GM21723 (cell line): ENCODE results near the gene KAZN.

Experiments
- ATAC-seq: cut with Tn5 transposase; IDR thresholded peaks from one replicate; pipeline ENCODE4 v1.9.1; 2021; ENCODE audit warnings: mild to moderate bottlenecking, moderate library complexity; ENCODE audit not compliant: unreplicated experiment

Gene KAZN

DNA sequence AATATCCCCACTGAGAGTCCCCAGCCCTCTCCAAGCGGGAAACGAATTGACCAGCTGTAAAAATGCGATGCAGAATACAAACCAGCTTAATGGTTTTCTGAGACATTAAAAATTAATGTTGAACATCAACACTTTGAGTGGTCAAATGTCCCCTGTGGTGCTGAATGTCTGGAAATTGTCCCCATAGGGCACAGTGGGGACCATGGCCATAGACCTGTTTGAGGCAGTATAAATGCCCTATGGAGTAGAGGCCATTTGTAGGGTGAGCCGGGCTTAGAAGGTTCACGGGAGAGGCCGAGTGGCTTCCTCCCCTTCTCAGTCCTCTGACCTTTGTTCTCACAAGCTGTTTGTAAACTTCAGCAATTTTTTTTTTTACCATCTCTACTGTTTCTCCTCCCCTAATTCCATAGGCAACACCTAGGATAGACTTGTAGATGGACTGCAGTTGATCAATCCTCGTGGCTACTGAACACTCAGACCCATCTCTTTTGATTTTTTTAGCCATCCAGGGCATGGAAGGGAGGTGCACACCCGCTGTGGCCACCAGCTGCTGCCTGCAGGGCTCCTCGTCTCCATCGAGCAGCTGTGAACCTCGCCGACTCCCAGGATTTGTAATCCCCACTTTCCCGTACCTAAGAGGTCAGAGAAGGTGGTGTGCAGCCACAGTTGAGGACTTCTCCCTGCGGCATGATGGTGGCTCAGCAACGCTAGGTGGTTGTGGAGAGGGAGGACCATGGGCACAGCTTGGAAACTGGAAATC lies 41.0 kb downstream of the KAZN start:
- ATAC-seq, result no peak

DNA sequence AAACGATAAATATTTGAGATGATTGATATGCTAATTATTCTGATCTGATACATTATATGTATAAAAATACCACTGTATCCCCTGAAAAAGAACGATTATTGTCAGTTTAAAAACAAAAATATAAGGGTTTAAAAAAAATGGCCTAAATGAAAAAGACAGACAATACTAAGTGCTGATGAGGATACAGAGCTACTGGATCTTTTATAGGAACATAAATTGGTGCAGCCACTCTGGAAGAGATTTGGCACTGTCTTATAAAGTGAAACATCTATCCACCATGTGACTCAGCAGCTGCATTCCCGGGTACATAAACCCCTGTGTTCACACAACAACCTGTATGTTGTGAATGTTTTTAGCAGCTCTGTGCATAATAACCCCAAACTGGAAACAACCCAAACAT lies 44.2 kb downstream of the KAZN start:
- ATAC-seq, result no peak

DNA sequence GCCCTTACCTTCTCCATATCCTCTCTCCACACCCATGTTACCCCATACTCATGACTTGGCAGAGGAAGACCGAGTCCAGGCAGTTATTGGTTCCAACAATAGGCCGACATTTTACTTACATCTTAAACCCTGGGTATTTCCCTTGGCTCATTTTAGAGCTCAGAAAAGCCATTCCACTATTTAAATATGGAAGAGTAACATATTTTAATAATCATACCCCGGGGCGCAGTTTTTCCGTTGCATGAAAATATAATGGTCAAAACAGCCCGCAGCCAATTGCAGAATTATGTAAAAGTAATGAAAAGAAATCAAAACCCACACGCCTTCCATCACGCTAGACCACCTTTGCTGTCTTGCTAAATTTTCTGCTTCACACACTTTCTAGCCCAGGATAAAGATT lies 48.5 kb downstream of the KAZN start:
- ATAC-seq, result no peak

DNA sequence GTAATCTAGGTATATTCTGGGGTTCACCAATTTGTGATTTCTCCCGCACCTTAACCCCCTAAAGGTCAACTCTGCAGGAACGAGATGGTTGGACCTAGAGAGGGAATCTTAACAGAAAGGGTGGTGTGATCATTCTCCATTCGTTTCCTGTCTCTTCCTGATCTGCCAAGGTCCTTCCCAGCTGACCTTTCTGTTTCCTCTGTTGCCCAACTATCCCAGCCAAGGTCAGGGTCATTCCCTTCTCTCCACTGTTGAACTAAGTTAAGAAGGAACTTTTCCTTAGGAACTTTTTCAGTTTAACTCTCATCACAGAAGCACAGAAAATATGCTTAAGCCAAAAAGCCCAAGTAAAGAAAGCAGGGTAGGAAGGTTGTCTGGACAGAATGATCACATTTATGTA lies 49.3 kb downstream of the KAZN start:
- ATAC-seq, result no peak

DNA sequence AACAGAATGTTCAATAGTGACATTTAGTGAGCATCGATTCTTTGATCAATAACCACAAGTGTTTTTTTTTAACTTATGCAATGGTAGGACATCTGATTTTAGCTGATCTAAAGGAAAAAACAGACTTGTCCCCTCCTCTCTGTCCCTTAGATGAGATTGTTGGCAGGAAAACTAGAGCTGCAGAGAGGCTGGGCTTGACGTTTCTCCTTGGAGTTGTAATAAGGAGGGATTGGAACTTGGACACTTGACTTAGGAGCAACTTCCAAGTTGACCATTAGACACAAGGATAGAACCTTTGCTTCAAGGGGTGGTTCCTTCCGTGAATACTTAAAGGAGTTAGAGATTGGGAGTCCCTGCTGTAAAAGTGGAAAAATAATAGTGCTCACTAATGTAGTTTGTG lies 49.9 kb downstream of the KAZN start:
- ATAC-seq, result no peak

DNA sequence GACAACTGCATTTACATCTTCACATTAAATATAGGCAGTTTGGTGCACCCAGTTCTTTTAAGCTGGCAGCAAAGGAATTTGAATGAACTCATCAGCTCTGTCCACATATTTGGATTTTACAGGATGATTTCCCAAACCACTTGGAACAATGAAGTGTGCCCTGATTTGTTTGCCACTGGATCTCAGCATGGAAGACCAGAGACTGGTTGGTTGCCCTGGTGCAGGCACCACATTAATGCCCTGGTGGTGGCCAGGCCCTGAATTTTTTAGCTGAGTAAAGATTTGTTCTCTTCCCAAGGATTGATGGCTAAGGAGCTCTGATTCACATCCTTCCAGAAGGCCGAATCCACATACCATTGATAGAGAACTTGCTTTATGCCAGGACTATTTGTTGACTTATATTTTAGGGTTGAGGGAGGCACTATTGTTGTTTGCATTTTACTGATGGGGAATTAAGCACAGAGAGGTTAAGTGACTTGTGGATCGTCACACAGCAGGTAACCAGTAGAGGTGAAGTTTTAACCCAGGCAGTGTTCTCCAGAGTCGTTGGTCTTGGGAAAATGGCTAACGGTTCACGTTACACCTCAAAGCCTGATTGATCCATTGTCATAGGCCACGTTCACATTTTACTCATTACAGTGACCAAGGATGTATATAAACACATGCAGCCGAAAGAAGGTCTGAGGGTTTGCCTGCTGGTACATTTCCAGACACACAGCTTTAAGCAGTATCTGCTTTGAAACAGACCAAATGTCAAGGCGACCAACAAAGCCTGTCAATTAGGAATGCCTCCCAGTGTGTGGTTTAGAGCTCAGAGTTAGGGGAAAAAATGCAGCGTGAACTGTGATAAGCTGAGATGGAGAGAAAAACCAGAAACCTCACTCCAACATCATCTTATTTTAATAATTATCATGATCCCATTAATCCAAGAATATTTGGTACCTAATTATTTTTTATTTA lies 50.7 kb downstream of the KAZN start:
- no peak for ATAC-seq

DNA sequence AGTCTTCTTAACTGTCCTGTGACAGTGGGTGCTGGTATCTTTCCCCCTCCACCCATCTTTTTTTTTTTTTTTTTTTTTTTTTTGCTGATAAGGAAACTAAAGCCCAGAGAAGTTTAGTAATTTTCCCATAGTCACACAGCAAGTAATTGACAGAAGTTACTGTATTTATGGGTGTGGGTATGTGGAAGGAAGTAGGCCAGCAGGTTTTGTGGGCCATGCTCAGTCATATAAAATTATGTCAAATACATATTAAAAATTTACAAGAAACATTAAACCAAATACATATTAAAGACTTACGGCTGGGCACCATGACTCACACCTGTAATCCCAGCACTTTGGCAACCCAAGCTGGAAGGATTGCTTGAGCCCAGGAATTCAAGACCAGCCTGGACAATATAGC lies 51.5 kb downstream of the KAZN start:
- no peak for ATAC-seq

DNA sequence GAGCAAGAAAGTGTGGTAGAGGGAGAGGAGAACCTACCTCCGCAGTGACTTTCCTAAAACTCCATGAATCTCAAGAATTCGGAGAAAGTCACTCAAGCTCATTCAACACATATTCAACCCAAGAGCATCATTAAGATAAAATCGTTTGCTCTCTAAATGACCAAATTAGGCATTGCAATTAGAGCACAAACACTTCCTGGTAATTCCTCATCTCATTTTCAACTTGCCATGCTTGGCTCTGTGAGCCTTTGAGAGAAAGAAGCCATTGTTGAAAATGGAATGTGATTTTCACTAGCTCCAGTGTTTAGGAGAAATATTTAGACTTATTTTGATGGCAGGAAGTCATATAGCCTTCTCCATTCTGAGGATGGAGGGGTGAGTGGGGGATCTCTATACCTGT lies 52.5 kb downstream of the KAZN start:
- ATAC-seq, result no peak

DNA sequence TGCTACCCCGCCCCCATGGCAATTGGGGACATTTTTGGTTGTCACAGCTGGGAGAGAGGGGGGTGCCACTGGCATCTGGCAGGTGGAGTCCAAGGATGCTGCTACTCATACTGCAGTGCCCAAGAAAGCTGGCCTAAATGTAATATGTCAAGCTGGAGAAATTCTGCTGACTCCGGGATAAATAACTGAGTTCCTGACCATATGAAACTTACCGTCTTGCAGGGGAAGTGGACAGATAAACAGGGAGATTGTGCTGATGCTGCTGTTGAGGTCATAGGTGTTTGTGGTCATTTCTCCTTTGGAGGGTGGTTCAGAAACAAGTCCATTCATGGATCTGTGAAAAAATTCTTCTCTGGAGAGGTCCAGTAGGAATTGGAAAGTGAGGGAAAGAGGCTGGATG lies 54.4 kb downstream of the KAZN start:
- no peak for ATAC-seq

DNA sequence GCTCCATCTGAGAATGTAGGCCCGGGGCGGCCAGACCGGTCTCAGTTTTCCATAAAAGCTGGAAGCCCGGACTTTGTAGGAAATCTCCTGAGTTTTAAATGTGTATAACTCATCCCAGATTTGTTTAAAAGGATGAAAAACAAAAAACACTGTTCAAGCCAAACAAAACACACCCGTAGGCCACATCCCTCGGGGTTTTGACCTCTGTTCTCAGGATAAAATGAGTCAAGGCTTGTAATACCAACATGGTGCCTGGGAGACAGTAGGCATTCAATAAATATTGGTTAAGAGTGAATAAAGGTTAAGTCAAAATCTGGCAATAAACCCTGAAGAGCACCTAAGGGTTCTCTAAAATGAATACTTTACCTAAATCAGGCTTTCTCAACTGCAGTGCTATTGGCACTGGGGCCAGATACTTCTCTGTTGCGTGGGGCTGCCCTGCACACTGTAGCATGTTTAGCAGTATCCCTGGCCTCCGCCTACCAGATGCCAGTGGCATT lies 55.0 kb downstream of the KAZN start:
- ATAC-seq, result no peak

DNA sequence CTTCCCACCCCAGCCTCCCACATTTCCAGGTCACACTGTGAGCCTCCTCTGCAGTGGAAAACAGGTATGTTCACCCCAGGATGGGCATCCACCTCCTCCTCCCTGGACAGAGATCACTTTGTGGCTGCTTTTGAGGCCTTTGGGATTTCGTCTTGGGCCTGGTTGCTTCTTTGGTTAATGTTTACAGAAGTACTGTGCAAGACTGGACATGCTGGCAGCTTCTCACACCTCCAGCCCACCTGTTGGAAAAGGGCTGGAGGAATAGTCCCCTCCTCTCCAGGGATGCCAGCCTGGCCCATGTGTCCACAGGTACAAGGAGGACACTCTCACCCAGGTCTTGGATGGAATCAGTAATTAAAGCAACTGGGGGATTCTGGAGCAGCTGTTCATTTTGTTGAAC lies 56.1 kb downstream of the KAZN start:
- ATAC-seq, result no peak

DNA sequence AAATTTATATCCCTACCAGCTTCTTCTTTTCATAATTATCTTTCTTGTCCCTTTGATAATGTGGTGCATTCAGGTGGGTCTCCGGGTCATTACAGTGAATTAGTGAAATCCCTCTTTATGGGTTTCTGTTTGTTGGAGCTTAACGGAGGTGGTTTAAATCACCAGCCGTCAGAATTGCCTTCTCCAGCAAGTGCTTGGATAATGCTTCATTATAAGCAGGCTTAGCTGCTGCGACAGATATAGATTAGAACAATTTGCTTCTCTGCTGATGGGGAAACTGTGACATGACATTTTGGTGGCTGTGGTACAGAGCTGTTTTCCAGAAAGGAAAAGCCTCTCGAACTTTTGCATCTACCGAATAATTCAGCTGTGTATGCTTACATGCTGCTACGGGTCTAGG lies 56.9 kb downstream of the KAZN start:
- no peak for ATAC-seq

DNA sequence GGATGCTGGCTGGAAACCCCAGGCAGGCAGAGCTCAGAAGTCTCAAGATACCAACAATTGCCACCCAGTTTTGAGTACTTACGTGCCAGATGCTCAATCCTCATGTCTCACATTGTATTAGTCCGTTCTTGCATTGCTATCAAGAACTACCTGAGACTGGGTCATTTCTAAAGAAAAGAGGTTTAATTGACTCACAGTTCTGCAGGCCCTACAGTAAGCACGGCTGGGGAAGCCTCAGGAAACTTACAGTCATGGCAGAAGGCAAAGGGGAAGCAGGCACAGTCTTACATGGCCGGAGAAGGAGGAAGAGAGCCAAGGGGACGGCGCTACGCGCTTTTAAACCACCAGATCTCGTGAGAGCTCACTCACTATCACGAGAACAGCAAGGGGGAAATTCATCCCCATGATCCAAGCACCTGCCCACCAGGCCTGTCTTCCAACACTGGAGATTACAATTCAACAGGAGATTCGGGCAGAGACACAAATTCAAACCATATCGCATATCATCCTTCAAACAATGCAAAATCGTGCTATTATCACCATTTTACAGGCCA lies 58.0 kb downstream of the KAZN start:
- no peak for ATAC-seq

DNA sequence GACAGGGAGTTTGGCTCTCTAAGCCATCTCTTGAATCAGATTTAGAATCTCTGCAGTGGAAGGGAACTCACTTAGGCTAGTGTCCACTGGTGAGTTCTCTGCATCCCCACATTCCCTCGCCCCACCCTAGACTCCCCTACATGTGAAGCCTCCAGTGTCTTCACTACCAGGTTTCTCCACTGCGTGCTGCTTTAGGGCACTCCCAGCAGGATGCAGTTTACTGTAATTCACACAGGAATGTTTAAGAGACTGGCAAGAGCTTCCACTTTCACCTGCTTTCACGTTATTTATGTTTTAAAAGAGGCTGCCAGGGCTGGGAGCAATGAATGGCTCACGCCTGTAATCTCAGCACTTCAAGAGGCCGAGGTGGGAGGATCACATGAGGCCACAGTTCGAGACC lies 60.2 kb downstream of the KAZN start:
- no peak for ATAC-seq

DNA sequence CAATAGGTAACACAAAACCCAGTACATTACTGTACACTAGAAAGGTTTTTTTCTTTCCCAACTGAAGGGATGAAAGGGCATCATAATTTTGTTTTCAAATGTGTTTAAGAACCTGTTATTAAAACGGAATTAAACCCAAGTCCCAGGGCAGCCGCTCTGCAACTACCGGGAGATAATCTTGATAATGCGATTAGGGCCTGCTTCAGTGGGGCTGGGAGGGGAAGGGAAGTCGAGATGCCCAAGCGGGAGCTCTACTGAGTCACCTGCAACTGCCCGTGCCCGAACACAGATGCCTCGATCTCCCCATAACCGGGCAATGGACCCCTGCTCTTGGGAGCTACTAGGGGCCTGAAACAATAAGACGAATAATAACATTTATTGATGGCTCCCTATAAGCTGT lies 61.4 kb downstream of the KAZN start:
- no peak for ATAC-seq

DNA sequence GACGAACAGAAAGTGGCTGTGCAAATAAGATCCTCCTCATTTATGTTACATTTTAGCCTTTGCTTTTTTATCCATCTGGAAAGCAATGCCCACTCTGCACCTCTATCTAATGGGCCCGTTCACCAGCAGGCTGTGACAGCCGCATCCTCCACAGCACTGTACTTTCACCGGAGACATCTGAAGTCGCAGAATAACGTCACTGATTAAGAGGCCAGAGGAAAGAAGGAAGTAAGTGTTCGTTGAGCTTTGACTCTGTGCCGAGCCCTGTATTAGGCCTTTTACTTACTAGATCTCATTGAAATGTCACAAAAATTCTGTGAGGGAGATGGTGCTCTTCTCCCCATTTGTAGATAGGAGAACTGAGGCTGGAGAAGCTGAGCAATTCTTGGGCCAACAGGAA lies 62.3 kb downstream of the KAZN start:
- no peak for ATAC-seq

DNA sequence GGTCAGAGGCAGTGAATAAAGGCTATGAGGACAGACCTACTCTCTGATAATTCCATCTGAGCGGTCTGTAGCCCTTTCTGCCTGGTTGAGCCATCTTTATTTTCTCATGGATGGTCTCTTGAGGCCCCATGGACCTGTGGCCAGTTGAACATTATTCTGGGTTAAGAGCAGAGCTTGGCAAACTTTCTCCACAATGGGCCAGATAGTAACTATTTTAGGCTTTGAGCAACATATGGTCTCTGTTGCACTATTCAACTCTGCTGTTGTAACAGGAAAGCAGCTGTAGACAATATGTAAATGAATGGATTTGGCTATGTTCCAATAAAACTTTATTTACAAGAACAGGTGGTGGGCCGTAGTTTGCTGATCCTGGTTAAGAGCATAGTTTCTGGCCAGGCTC lies 62.7 kb downstream of the KAZN start:
- ATAC-seq, result no peak

DNA sequence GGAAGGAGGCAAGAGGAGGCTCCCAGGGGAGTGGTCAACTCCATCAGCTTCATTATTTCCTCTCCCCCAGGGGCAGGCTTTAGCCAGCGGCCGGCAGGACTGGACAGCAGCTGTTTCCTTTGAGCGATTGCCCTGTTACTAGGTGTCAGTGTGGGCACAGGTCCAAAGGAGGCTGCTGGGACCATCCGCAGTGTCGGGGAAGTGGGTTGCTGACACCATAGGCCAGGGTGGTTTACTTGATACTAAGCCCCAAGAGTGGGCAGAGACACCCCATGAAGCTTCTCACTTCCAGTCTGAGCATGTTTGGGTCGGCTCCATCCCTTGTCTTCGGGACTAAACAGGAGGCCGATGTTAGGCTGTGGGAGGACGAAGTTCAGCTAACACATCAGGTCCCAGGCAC lies 63.6 kb downstream of the KAZN start:
- ATAC-seq, result no peak

DNA sequence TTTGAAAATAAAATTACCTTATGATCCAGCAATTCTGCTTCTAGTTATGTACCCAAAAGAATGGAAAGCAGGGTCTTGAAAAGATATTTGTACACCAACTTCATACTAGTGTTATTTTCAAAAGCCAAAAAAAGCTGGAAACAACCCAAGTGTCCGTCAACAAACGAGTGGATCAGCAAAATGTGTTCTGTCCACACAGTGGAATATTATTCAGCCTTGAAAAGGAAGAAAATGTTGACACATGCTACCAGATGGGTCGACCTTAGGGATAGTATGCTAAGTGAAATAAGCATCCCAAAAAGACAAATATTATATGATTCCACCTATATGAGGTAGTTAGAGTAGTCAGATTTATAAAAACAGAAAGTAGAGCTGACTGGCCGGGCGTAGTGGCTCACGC lies 65.3 kb downstream of the KAZN start:
- no peak for ATAC-seq

DNA sequence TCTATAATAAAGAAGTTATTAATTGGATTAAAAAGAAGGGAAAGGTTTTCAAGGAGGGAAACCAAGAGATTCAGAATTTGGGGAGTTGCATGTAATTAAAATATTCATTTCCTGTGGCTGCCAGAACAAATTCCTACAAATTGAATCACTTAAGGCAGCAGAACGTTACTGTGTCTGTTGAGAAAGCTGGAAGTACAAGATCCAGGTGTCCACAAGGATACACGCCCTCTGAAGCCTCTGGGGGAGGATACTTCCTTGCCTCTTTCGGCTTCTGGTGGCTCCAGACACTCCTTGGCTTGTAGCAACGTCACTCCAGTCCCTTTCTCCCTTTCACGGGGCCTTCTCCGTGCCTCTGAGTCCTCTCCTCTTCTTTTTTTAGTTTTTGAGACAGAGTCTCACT lies 67.9 kb downstream of the KAZN start:
- no peak for ATAC-seq

DNA sequence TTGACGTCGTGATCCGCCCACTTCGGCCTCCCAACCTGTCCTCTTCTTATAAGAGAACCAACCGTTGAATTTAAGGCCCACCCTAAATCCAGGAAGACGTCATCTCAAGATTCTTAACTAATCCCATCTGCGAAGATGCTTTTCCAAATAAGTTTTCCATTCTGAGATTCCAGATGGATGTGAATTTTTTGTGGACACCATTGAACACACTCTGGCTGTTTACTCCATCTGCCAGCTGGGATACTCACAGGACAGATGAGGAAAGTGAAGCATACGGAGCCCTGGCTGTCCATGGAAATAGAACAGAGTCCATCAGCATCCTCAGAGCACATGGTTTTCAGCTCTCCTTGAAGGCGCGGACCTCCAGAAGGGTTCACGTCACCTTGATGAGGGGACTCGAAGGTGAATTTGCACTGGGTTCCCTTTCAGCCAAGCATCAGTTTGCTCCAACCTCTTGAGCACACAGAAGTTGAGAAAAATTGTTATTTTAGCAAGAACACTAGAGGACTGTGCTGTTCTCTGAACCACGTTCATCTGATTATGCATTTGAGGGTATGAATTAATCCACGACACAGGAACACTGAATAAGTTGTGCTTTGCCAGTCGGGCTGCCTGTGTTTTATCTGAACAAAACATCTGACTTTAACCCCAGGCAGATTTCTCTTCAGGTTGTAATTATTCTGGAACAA lies 68.6 kb downstream of the KAZN start:
- no peak for ATAC-seq
